Ectodermal cell (in vitro differentiated cells): ENCODE results near the gene TDRD3.
A peak's percentile ranks its signal among the peaks of the same experiment; 100 is the strongest.

Source experiments
- H3K27ac ChIP-seq: 2 replicates; pipeline ENCODE4 v1.7.0; 2013; ENCODE audit warnings: mild to moderate bottlenecking, low read depth, low read length; ENCODE audit not compliant: insufficient read depth, poor library complexity, severe bottlenecking
- H3K27me3 ChIP-seq: 2 replicates; pipeline ENCODE4 v1.7.0; 2013; ENCODE audit warnings: mild to moderate bottlenecking, low read length; ENCODE audit not compliant: insufficient read depth, control insufficient read depth, poor library complexity, severe bottlenecking
- H3K36me3 ChIP-seq: one replicate; pipeline ENCODE4 v1.7.0; 2013; ENCODE audit warnings: low read length; ENCODE audit not compliant: control insufficient read depth, insufficient read depth
- H3K4me1 ChIP-seq: one replicate; pipeline ENCODE4 v1.7.0; 2013; ENCODE audit warnings: low read length; ENCODE audit not compliant: control insufficient read depth, insufficient read depth
- H3K4me3 ChIP-seq: 2 replicates; pipeline ENCODE4 v1.7.0; 2013; ENCODE audit warnings: low read depth, low read length, control low read depth; ENCODE audit not compliant: insufficient read depth
- H3K9me3 ChIP-seq: 2 replicates; pipeline ENCODE4 v1.7.0; 2013; ENCODE audit warnings: mild to moderate bottlenecking, low read length, moderate library complexity; ENCODE audit not compliant: control insufficient read depth
- whole genome bisulfite sequencing, 2 experiments: methylation state at CpG; one replicate each; pipeline ENCODE4 v1.1.7; 2013; ENCODE audit warnings: missing lambda C conversion rate in 2 of 2; 5-methylcytosine and 5-hydroxymethylcytosine counted together

TDRD3 gene

DNA sequence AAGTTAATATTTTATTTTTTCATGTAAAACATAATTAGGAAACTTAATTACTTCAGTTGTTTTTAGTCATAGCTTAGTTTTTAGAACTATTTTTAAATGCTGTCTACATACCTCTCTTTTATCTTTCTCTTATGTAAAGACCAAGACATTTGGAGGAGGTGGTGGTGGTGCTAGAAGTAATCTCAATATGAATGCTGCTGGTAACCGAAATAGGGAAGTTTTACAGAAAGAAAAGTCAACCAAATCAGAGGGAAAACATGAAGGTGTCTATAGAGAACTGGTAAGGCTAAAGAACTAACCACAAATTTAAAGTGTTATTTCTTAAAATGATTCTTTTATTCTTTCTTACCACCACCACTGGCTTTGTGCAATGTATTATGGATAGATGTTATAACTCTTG lies 97.3 kb downstream of the TDRD3 start:
- Histone ChIP-seq H3K4me1 (no peaks in the 10 kb centered on the region), H3K27ac (no peak overlapping the region), H3K4me3 (no peak overlapping the region), H3K36me3 (peaks cover 9% of the 10 kb centered on the region), H3K9me3 (no peaks in the 10 kb centered on the region), H3K27me3 (no peaks in the 10 kb centered on the region)
- 64 to 67% methylated on average over 1 of the region's 1 CpG for WGBS, 2 experiments

DNA sequence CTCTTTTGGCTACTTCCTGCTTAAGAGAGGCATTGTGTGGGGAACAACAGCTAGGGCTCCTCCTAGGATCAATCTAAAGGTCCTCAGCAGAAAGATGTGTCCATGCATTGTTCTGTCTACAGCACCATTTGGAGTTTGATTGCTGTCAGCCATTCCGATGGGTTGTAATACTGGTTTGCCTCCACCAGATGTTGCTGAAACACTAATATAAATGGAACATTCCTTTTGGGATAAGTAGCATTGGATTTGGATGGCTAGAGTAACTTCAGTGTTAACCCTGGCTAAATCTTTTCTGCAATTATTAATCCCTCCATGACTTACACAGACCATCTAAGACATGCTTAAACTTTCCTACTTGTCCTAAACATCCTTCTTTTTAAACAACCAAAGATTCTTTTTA lies 104.2 kb downstream of the TDRD3 start:
- WGBS, 2 experiments = 97 to 100% methylated on average over 1 of the region's 1 CpG
- no peak overlapping the region for H3K4me3 ChIP-seq
- H3K36me3 ChIP-seq = peaks cover 16% of the 10 kb centered on the region
- no peaks in the 10 kb centered on the region for H3K4me1 ChIP-seq
- no peaks in the 10 kb centered on the region for H3K27me3 ChIP-seq
- peaks cover 2% of the 10 kb centered on the region for H3K9me3 ChIP-seq
- H3K27ac ChIP-seq = no peak overlapping the region

DNA sequence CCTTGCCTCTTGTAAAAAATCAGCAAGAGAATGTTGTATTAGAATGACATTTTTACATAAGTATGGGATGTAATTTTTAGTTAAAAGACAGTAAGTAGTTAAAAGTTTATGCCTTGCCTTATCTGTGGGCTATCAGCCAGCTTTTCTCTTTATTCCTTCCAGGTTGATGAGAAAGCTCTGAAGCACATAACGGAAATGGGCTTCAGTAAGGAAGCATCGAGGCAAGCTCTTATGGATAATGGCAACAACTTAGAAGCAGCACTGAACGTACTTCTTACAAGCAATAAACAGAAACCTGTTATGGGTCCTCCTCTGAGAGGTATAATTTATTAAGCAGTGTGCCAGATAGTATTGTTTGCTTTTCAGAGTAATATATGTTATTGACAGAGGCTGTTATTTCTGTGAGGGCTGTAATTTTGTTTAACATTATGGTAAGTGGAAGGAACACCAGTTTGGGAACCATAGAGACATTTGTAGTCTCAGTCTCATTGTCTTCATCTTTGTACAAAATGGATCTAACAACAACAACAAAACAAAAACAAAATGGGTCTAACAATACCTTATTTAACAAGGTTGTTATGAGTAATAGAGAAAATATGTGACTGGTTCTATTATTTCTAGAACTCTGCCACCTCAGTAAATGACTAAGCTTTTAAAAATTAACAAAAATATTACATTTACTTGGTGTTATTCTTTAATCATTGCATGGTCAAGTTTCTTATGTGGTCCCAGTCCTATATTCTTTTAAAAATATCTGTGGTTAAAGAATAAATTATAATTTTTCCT lies 112.8 kb downstream of the TDRD3 start:
- Histone ChIP-seq H3K4me3 (no peak overlapping the region), H3K36me3 (peaks cover 1% of the 10 kb centered on the region), H3K4me1 (peaks cover 5% of the 10 kb centered on the region), H3K27ac (no peak overlapping the region), H3K9me3 (peaks cover 2% of the 10 kb centered on the region), H3K27me3 (no peaks in the 10 kb centered on the region)
- 94 to 100% methylated on average over 3 of the region's 3 CpGs for WGBS, 2 experiments

DNA sequence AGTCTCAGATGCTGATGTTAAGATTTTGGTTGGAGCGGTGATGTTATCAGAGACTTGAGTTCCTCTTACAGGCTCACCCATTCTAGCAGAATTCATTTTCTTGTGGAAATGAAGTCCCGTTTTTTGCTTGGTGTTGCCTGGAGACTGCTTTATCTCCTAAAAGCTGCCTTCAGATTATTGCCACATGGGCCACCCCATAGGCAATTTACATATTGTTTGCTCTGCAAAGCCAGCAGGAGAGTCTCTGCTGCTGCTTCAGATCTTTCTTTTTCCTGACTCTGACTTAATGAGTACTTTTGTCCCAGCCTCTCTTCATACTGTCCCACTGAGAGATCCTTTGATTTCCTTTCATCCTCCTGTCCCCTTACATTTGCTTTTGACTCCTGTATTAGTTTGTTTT lies 114.6 kb downstream of the TDRD3 start:
- WGBS, 2 experiments = 44 to 49% methylated on average over 2 of the region's 2 CpGs
- no peak overlapping the region for H3K4me3 ChIP-seq
- H3K27ac ChIP-seq = peak overlapping the region; percentile 17
- no peaks in the 10 kb centered on the region for H3K36me3 ChIP-seq
- no peaks in the 10 kb centered on the region for H3K27me3 ChIP-seq
- H3K9me3 ChIP-seq = peaks cover 2% of the 10 kb centered on the region
- peaks cover 5% of the 10 kb centered on the region for H3K4me1 ChIP-seq

DNA sequence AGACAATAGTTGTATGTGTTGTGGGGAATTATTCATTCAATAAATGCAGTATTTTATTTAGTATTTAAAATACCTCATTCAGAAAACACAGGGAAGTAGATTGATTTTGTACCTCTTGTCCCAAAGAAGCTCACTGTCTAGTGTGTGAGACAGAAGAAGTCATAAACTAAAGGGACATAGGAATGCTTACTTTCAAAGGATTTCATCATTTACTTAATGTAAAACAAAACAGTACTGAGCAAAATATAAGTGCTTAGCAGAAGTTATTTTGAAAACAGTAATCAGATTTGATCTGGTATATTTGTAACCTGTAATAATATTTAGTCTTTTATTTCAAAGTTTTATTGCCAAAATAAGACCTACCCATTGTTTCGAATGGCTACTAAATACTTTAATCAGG lies 117.9 kb downstream of the TDRD3 start:
- Histone ChIP-seq H3K36me3 (no peaks in the 10 kb centered on the region), H3K9me3 (peaks cover 2% of the 10 kb centered on the region), H3K27ac (no peak overlapping the region), H3K4me1 (peaks cover 5% of the 10 kb centered on the region), H3K4me3 (no peak overlapping the region), H3K27me3 (no peaks in the 10 kb centered on the region)
- WGBS, 2 experiments = 83 to 95% methylated on average over 1 of the region's 1 CpG

DNA sequence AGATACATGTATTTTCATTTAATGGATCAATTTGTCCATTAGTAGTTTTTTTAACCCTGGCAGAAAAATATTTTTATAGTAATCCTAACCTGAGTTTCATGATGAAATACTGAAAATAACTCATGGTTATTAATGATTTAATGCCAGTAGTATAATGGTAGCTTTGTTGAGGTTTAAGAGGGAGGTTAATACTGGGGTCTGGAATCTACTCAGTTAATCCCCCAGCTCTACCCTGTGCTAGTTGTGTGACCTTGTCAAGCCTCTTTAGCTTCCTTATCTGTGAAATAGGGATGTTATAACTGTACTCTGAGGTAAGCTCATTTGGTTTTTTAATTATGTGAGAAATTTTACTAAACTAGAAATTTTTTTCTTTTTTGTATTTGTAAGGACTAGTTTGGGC lies 122.5 kb downstream of the TDRD3 start:
- no peaks in the 10 kb centered on the region for H3K9me3 ChIP-seq
- H3K36me3 ChIP-seq = no peaks in the 10 kb centered on the region
- no peak overlapping the region for H3K27ac ChIP-seq
- no peaks in the 10 kb centered on the region for H3K4me1 ChIP-seq
- no peak overlapping the region for H3K4me3 ChIP-seq
- H3K27me3 ChIP-seq = no peaks in the 10 kb centered on the region

DNA sequence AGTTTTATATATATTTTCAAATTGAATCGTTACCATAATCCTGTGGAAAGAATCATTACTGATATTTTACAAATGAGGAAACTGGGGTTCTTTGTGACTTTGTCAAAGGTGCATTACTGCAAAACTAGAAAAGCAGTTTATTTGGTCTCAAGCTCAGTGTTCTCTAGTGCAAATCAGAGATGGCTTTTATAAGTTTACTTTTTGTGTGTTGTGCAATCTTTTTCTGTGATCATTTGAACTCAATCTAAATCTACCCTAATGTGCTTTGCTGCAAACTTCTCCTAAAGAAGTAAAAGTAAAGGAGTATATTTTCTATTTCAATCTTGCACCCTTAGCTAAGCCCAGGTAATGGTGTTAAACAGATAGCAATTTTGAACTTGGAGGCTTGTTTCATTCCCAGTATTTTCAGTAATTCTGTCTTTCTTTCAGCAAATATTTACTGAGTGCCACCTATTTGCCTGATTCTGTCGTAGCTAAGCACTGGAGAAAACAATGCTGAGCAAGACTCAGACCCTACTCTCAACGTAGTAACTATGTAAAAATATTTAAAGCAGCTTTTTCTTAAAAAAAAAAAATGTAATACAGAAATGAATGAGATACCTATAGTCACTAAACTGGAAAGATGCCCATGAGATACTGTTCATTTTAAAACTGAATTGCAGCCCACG lies 124.0 kb downstream of the TDRD3 start:
- 91 to 96% methylated on average over 2 to 3 of the region's 4 CpGs for WGBS, 2 experiments
- H3K4me1 ChIP-seq = no peaks in the 10 kb centered on the region
- H3K36me3 ChIP-seq = no peaks in the 10 kb centered on the region
- no peak overlapping the region for H3K27ac ChIP-seq
- no peak overlapping the region for H3K4me3 ChIP-seq
- no peaks in the 10 kb centered on the region for H3K9me3 ChIP-seq
- H3K27me3 ChIP-seq = no peaks in the 10 kb centered on the region

DNA sequence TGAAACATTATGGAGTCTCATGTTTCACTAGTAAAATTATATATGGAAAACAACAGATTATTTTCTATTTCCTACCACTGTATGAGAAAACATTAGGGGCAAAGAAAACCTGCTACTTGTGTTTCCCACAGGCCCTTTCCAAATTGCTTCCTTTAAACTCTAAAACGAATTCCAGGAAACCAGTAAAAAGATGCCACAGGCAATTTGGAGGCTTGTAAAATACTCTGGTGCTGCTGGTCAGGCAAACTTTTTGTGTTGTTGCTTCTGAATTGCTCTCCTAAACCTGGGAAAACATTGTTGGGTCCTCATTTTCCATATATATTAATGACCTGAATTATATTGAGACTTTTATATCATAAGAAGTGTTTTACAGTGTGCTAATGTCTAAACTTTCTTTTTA lies 141.5 kb downstream of the TDRD3 start:
- Histone ChIP-seq H3K27me3 (no peaks in the 10 kb centered on the region), H3K27ac (no peak overlapping the region), H3K4me1 (no peaks in the 10 kb centered on the region), H3K9me3 (no peaks in the 10 kb centered on the region), H3K4me3 (no peak overlapping the region), H3K36me3 (no peaks in the 10 kb centered on the region)
- 72 to 100% methylated on average over 1 of the region's 1 CpG for WGBS, 2 experiments

DNA sequence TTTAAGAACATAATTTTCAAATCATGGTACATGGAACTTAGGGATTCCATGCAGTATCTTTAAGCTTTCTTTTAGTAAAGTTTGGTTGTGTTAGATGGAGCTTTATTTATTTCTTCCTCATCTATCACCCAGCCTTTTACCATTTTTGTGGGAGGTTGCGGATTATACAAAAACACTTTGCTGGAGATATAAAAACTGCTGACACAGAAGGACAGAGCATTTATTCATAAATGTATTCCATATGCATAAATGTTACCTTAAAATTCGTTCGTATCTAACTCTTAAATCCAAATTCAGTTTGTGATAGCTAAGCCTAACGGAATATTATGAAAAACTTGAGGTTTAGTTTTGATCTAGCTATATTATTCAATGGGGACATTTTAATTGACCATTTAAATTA lies 143.3 kb downstream of the TDRD3 start:
- WGBS, 2 experiments = 100% methylated on average over 3 of the region's 4 CpGs; no CpG with 5 or more reads in 1 of the 2 experiments
- H3K27ac ChIP-seq = no peak overlapping the region

DNA sequence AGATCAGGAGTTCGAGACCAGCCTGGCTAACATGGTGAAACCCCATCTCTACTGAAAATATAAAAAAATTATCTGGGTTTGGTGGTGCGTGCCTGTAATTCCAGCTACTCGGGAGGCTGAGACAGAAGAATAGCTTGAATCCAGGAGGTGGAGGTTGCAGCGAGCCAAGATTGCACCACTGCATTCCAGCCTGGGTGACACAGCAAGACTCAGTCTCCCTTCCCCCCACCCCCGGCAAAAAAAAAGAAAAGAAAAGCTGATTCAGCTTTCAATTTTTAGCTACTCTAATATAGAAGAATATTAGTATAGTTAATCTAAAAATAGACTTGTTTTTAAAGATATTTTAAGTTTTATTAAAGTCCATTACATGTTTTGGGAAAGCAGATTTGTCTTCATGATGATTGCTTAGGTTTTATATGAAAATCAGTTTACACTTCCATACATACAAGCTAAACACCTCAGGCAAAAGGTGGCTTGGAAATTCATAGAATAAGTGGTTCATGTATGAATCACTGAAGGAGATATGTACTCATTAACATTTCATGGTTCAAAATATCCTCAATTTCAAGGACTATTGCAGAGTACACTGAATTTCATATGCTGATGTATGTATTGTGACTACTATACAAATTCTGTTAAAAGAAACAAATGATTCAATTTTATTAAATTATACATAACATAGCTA lies 165.2 kb downstream of the TDRD3 start:
- Histone ChIP-seq H3K9me3 (no peaks in the 10 kb centered on the region), H3K27me3 (no peaks in the 10 kb centered on the region), H3K4me1 (no peaks in the 10 kb centered on the region), H3K27ac (no peak overlapping the region), H3K4me3 (no peak overlapping the region), H3K36me3 (no peaks in the 10 kb centered on the region)
- WGBS, 2 experiments = 93 to 97% methylated on average over 4 of the region's 5 CpGs

More for the DNA sequence above, 143.3 kb downstream of the TDRD3 start:
- Histone ChIP-seq H3K4me1 (no peaks in the 10 kb centered on the region), H3K27me3 (no peaks in the 10 kb centered on the region), H3K9me3 (no peaks in the 10 kb centered on the region), H3K36me3 (no peaks in the 10 kb centered on the region), H3K4me3 (no peak overlapping the region)
